Neural progenitor cell (in vitro differentiated cells): ENCODE data around the gene IGLON5. TPM values are rescaled to one million over a fixed set of nuclear protein-coding genes. Genes with fewer than 3 reads are reported as not detected.

Experiments
- DNase-seq: peaks from one replicate; pipeline ENCODE4 v3.0.0-alpha.2; 2016; ENCODE audit warnings: low spot score
- H2AFZ ChIP-seq: fragments of 200-600 bp; sonication (generic); replicated peaks from 2 replicates; pipeline ENCODE4 v1.6.1; 2016; ENCODE audit warnings: antibody characterized with exemption
- H3F3A ChIP-seq: fragments of 200-600 bp; sonication (generic); 2 replicates; pipeline ENCODE4 v1.6.1; 2016; ENCODE audit warnings: antibody characterized with exemption, low read depth
- H3K27ac ChIP-seq: fragments of 200-600 bp; sonication (generic); 2 replicates; pipeline ENCODE4 v1.5.1; 2016; ENCODE audit warnings: mild to moderate bottlenecking
- H3K27me3 ChIP-seq: fragments of 200-600 bp; sonication (generic); 2 replicates; pipeline ENCODE4 v1.6.1; 2016; ENCODE audit warnings: mild to moderate bottlenecking, moderate library complexity
- H3K36me3 ChIP-seq: fragments of 200-600 bp; sonication (generic); 2 replicates; pipeline ENCODE4 v1.5.1; 2016
- H3K4me1 ChIP-seq: fragments of 200-600 bp; sonication (generic); 2 replicates; pipeline ENCODE4 v1.6.1; 2016; ENCODE audit warnings: mixed run types
- H3K4me2 ChIP-seq: fragments of 200-600 bp; sonication (generic); 2 replicates; pipeline ENCODE4 v1.6.1; 2016
- H3K4me3 ChIP-seq: fragments of 200-600 bp; sonication (generic); 2 replicates; pipeline ENCODE4 v1.5.1; 2016
- H3K79me2 ChIP-seq: fragments of 200-600 bp; sonication (generic); 2 replicates; pipeline ENCODE4 v1.6.1; 2016; ENCODE audit warnings: low read depth
- H3K9ac ChIP-seq: fragments of 200-600 bp; sonication (generic); 2 replicates; pipeline ENCODE4 v1.6.1; 2016
- H3K9me3 ChIP-seq: fragments of 200-600 bp; sonication (generic); 2 replicates; pipeline ENCODE4 v1.5.1; 2016; ENCODE audit warnings: low read depth
- H4K20me1 ChIP-seq: fragments of 200-600 bp; sonication (generic); 2 replicates; pipeline ENCODE4 v1.6.1; 2016; ENCODE audit warnings: low read depth
- H3K27ac Mint-ChIP-seq: 3 replicates; pipeline ENCODE4 v1.8.0; 2021; ENCODE audit warnings: mixed read lengths
- H3K27me3 Mint-ChIP-seq: 2 replicates; pipeline ENCODE4 v1.8.0; 2022; ENCODE audit warnings: low read depth, mild to moderate bottlenecking, inconsistent platforms, moderate library complexity, mixed read lengths; ENCODE audit not compliant: insufficient read depth
- H3K36me3 Mint-ChIP-seq: 3 replicates; pipeline ENCODE4 v1.8.0; 2021; ENCODE audit warnings: mixed read lengths
- H3K4me1 Mint-ChIP-seq: 3 replicates; pipeline ENCODE4 v1.8.0; 2021; ENCODE audit warnings: mixed read lengths
- H3K4me3 Mint-ChIP-seq: 3 replicates; pipeline ENCODE4 v1.8.0; 2021; ENCODE audit warnings: mild to moderate bottlenecking, moderate library complexity, mixed read lengths
- H3K9me3 Mint-ChIP-seq: 3 replicates; pipeline ENCODE4 v1.8.0; 2020; ENCODE audit warnings: mixed read lengths
- EZH2 ChIP-seq: fragments of 200-600 bp; sonication (generic); IDR thresholded peaks from 2 replicates; pipeline ENCODE4 v1.6.1; 2017; ENCODE audit warnings: antibody characterized with exemption, mild to moderate bottlenecking, moderate library complexity
- EZH2phosphoT487 ChIP-seq: fragments of 200-600 bp; sonication (generic); IDR thresholded peaks from 2 replicates; pipeline ENCODE4 v1.6.1; 2017; ENCODE audit warnings: antibody characterized with exemption
- total RNA-seq: library from RNA; depleted of rRNA; stranded (reverse); fragments of >200 nt; gene quantifications from 2 replicates; pipeline ENCODE4 v1.2.3, GENCODE V29; 2015; ENCODE audit warnings: low replicate concordance
- TF ChIP-seq, protein P1 (sequence below): fragments of 200-600 bp; sonication (generic); IDR thresholded peaks from 2 replicates; pipeline ENCODE4 v1.5.1; 2017; ENCODE audit warnings: antibody characterized with exemption, mild to moderate bottlenecking

IGLON5 gene
- total RNA-seq, 1 donor from 2014 or later, result 5.4 TPM

DNA sequence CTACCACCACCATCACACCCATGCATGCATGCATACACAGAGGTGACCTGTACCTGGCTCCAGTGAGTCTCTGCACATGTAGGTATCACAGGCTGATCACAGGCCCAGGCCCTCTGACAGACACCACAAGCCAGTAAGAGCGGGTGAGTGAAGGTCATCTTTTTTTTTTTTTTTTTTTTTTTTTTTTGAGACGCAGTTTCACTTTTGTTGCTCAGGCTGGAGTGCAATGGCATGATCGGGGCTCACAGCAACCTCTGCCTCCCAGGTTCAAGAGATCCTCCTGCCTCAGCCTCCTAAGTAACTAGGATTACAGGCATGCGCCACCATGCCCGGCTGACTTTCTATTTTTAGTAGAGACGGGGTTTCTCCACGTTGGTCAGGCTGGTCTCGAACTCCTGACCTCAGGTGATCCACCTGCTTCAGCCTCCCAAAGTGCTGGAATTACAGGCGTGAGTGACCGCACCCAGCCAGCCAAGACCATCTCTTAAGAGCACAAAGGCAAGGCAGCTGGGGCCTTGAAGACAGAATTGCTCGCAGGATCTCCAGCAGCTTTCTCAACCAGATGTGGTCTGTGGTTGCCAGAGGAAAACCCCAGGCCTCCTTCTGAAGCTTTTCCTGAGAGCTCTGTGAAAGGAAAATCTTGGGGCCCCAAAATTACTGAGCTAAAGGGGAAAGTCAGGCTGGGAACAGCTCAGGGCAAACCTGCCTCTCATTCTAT is 64.2 kb downstream of the IGLON5 start:
- Mint-ChIP-seq H3K4me1 (no peaks in the 10 kb centered on the region), H3K36me3 (no peaks in the 10 kb centered on the region), H3K27ac (no peak overlapping the region), H3K9me3 (peaks cover 4% of the 10 kb centered on the region), H3K4me3 (no peak overlapping the region), H3K27me3 (peaks cover 9% of the 10 kb centered on the region)
- no peak for DNase-seq
- Histone ChIP-seq H3K36me3 (no peaks in the 10 kb centered on the region), H4K20me1 (no peaks in the 10 kb centered on the region), H3K27me3 (no peaks in the 10 kb centered on the region), H3K4me2 (no peak overlapping the region), H3K79me2 (no peaks in the 10 kb centered on the region), H3F3A (no peaks in the 10 kb centered on the region), H3K9ac (no peak overlapping the region), H3K4me3 (no peak overlapping the region), H3K4me1 (no peaks in the 10 kb centered on the region), H3K27ac (no peak overlapping the region), H2AFZ (no peak overlapping the region), H3K9me3 (no peaks in the 10 kb centered on the region)
- TF ChIP-seq, protein P1, sequence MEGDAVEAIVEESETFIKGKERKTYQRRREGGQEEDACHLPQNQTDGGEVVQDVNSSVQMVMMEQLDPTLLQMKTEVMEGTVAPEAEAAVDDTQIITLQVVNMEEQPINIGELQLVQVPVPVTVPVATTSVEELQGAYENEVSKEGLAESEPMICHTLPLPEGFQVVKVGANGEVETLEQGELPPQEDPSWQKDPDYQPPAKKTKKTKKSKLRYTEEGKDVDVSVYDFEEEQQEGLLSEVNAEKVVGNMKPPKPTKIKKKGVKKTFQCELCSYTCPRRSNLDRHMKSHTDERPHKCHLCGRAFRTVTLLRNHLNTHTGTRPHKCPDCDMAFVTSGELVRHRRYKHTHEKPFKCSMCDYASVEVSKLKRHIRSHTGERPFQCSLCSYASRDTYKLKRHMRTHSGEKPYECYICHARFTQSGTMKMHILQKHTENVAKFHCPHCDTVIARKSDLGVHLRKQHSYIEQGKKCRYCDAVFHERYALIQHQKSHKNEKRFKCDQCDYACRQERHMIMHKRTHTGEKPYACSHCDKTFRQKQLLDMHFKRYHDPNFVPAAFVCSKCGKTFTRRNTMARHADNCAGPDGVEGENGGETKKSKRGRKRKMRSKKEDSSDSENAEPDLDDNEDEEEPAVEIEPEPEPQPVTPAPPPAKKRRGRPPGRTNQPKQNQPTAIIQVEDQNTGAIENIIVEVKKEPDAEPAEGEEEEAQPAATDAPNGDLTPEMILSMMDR, result no peak
- TF ChIP-seq EZH2 (no peak), EZH2phosphoT487 (no peak)

DNA sequence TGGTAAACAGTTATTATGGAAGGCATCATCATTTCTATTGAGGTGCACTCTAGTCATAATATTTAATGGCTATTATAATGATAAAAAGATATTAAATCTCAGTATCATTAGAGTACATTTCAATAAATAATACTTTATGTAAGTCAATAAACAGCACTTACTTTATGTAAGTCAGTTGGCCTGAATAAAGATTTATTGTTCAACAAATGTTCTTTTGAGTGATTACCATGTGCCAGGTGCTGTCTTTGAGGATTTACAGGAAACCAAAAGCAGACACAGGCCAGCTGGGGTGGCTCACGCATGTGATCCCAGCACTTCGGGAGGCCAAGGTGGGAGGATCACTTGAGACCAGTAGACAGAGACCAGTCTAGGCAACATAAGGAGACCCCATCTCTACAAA is 66.0 kb downstream of the IGLON5 start:
- TF ChIP-seq, protein P1, result no peak
- no peak for TF ChIP-seq EZH2phosphoT487
- no peak for TF ChIP-seq EZH2
- no peaks in the 10 kb centered on the region for H4K20me1 ChIP-seq
- H3K27ac Mint-ChIP-seq, result no peak overlapping the region
- no peak overlapping the region for H2AFZ ChIP-seq
- peaks cover 9% of the 10 kb centered on the region for H3K27me3 Mint-ChIP-seq
- no peak overlapping the region for H3K4me3 ChIP-seq
- no peak overlapping the region for H3K4me2 ChIP-seq
- H3K36me3 ChIP-seq, result no peaks in the 10 kb centered on the region
- no peaks in the 10 kb centered on the region for H3K4me1 Mint-ChIP-seq
- no peaks in the 10 kb centered on the region for H3K4me1 ChIP-seq
- no peak overlapping the region for H3K9ac ChIP-seq
- H3K4me3 Mint-ChIP-seq, result no peak overlapping the region
- H3K36me3 Mint-ChIP-seq, result no peaks in the 10 kb centered on the region
- H3K27ac ChIP-seq, result no peak overlapping the region
- DNase-seq, result no peak
- no peaks in the 10 kb centered on the region for H3K9me3 ChIP-seq
- H3K79me2 ChIP-seq, result no peaks in the 10 kb centered on the region
- H3K27me3 ChIP-seq, result no peaks in the 10 kb centered on the region
- no peaks in the 10 kb centered on the region for H3F3A ChIP-seq
- peaks cover 6% of the 10 kb centered on the region for H3K9me3 Mint-ChIP-seq

DNA sequence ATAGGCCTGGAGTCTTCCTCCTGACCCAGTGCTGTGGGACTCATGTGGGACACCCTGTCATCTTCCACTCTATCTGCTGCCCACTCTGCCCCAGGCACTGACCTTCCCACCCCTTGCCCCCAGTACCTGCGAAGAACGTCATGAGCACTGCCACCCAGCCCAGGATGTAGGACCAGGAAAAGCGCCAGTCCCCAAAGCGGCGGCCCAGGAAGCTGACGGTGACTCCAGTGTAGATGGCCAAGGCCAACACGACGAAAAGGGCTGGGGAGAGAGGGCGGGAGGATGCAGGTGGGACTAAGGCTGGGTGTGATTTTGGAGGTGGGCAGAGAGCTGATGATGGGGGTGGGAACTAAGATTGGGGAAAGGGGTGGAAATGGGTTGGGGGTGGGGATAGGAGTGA is 68.9 kb downstream of the IGLON5 start:
- TF ChIP-seq, protein P1, result no peak
- TF ChIP-seq EZH2 (no peak), EZH2phosphoT487 (no peak)
- H3K4me1 ChIP-seq, result no peaks in the 10 kb centered on the region
- H4K20me1 ChIP-seq, result no peaks in the 10 kb centered on the region
- H3K9ac ChIP-seq, result no peak overlapping the region
- Mint-ChIP-seq H3K9me3 (peaks cover 9% of the 10 kb centered on the region), H3K4me1 (no peaks in the 10 kb centered on the region), H3K4me3 (no peak overlapping the region), H3K27ac (no peak overlapping the region), H3K36me3 (no peaks in the 10 kb centered on the region), H3K27me3 (peaks cover 8% of the 10 kb centered on the region)
- no peak overlapping the region for H2AFZ ChIP-seq
- H3K4me2 ChIP-seq, result no peak overlapping the region
- H3K9me3 ChIP-seq, result no peaks in the 10 kb centered on the region
- H3K27me3 ChIP-seq, result no peaks in the 10 kb centered on the region
- H3K4me3 ChIP-seq, result no peak overlapping the region
- H3K79me2 ChIP-seq, result no peaks in the 10 kb centered on the region
- no peaks in the 10 kb centered on the region for H3F3A ChIP-seq
- no peak overlapping the region for H3K27ac ChIP-seq
- H3K36me3 ChIP-seq, result no peaks in the 10 kb centered on the region
- DNase-seq, result no peak

Other genes with a start within 250 kb of the IGLON5 start
- gene KLK13, start 246.6 kb upstream of the IGLON5 start, total RNA-seq, result not detected in 2 replicates
- not detected in 2 replicates for gene KLK14, start 228.8 kb upstream of the IGLON5 start, total RNA-seq
- 0.24 and 5.6 TPM in 2 replicates for gene CTU1, start 203.2 kb upstream of the IGLON5 start, total RNA-seq
- not detected in 2 replicates for gene SIGLEC9, start 186.7 kb upstream of the IGLON5 start, total RNA-seq
- gene SIGLEC7, start 169.3 kb upstream of the IGLON5 start, total RNA-seq, result not detected in 2 replicates
- not detected in 2 replicates for gene CD33, start 86.6 kb upstream of the IGLON5 start, total RNA-seq
- gene SIGLECL1, start 60.6 kb upstream of the IGLON5 start, total RNA-seq, result not detected in 2 replicates
- 2.7 and 6.0 TPM in 2 replicates for gene VSIG10L, start 30.5 kb downstream of the IGLON5 start, total RNA-seq
- gene ETFB, start 54.7 kb downstream of the IGLON5 start, total RNA-seq, result 27.0 and 38.9 TPM in 2 replicates
- not detected in 2 replicates for gene CLDND2, start 57.4 kb downstream of the IGLON5 start, total RNA-seq
- gene NKG7, start 61.0 kb downstream of the IGLON5 start, total RNA-seq, result not detected in 2 replicates
- gene LIM2, start 76.3 kb downstream of the IGLON5 start, total RNA-seq, result 0.26 and 3.2 TPM in 2 replicates
- 0.37 TPM in 1 of 2 replicates, not detected in the other for gene C19orf84, start 78.9 kb downstream of the IGLON5 start, total RNA-seq
- gene SIGLEC10, start 106.0 kb downstream of the IGLON5 start, total RNA-seq, result not detected in 2 replicates
- gene SIGLEC8, start 146.8 kb downstream of the IGLON5 start, total RNA-seq, result not detected in 2 replicates
- gene CEACAM18, start 166.9 kb downstream of the IGLON5 start, total RNA-seq, result not detected in 2 replicates
- not detected in 2 replicates for gene SIGLEC12, start 190.2 kb downstream of the IGLON5 start, total RNA-seq
- not detected in 2 replicates for gene SIGLEC6, start 220.0 kb downstream of the IGLON5 start, total RNA-seq